ENCODE data around the gene CMTM5.
"Not testable (repeated sequence)": the region's sequence is repeated elsewhere in the genome, so short reads cannot be mapped to it uniquely, and the experiment has no call there.

Gene CMTM5

GRCh38 chr14:23385642-23386265 lies 8.9 kb downstream of the CMTM5 start:
- no peak for TF ChIP-seq CTCF (IDR thresholded peaks at IDR 0.05; ENCODE audit: control extremely low read depth, extremely low read depth, low read depth, missing control alignments)
- no peak for DNase-seq (ENCODE audit: extremely low spot score)
- ChIA-PET POLR2A (no interaction called here), CTCF (no interaction called here)

GRCh38 chr14:23386266-23386657 lies 9.4 kb downstream of the CMTM5 start:
- POLR2A ChIA-PET; DNase-seq (ENCODE audit: extremely low spot score): not testable (repeated sequence)
- CTCF ChIA-PET, result interaction anchor here (1.2 kb wide), 1 partner anchor 113 kb away, joined by 3 read pairs; no protein-coding TSS in a partner anchor

GRCh38 chr14:23386999-23387398 lies 10.2 kb downstream of the CMTM5 start:
- CTCF ChIA-PET, result interaction anchor here (0.9 to 2.8 kb wide), 3 partner anchors 7 to 114 kb away, joined by 3 to 16 read pairs (median 3); no protein-coding TSS in a partner anchor
- DNase-seq (ENCODE audit: extremely low spot score), result no peak
- POLR2A ChIA-PET, result interaction anchor here (0.6 kb wide), 1 partner anchor 167 kb away, joined by 4 read pairs; no protein-coding TSS in a partner anchor
- no peak for TF ChIP-seq CTCF (IDR thresholded peaks at IDR 0.05; ENCODE audit: control extremely low read depth, extremely low read depth, low read depth, missing control alignments)

- CTCF ChIA-PET, result interaction anchor here (0.7 to 2.8 kb wide), 3 partner anchors 9 to 22 kb away, joined by 3 to 16 read pairs (median 3); partner anchors contain the start of gene CMTM5
- no peak for DNase-seq (ENCODE audit: extremely low spot score)
- POLR2A ChIA-PET, result no interaction called here
- TF ChIP-seq CTCF (IDR thresholded peaks at IDR 0.05; ENCODE audit: control extremely low read depth, extremely low read depth, low read depth, missing control alignments), result no peak
Measured at GRCh38 chr14:23387916-23388882, 11.4 kb downstream of the CMTM5 start.

- ChIA-PET POLR2A (no interaction called here), CTCF (interaction anchor here (1.1 to 2.8 kb wide), 2 partner anchors 9 to 12 kb away, joined by 3 to 16 read pairs; partner anchors contain the start of gene CMTM5)
- no peak for DNase-seq (ENCODE audit: extremely low spot score)
- no peak for TF ChIP-seq CTCF (IDR thresholded peaks at IDR 0.05; ENCODE audit: control extremely low read depth, extremely low read depth, low read depth, missing control alignments)
Measured at GRCh38 chr14:23388996-23389395, 12.2 kb downstream of the CMTM5 start.

- ChIA-PET CTCF (interaction anchor here (2.8 kb wide), 1 partner anchor 10 kb away, joined by 16 read pairs; no protein-coding TSS in a partner anchor), POLR2A (no interaction called here)
- DNase-seq (ENCODE audit: extremely low spot score), result no peak
- TF ChIP-seq CTCF (IDR thresholded peaks at IDR 0.05; ENCODE audit: control extremely low read depth, extremely low read depth, low read depth, missing control alignments), result no peak
Measured at GRCh38 chr14:23389396-23389795, 12.6 kb downstream of the CMTM5 start.

GRCh38 chr14:23389871-23390270 lies 13.0 kb downstream of the CMTM5 start:
- CTCF ChIA-PET, result interaction anchor here (2.8 kb wide), 1 partner anchor 10 kb away, joined by 16 read pairs; no protein-coding TSS in a partner anchor
- DNase-seq (ENCODE audit: extremely low spot score); POLR2A ChIA-PET: not testable (repeated sequence)

Data from GM10248 (cell line).